ENCODE data around the gene TPH2.

TPH2 gene

GRCh38 chr12:72075401-72075800 is 136.8 kb downstream of the TPH2 start:
- Histone ChIP-seq H3K27me3 (ENCODE audit: control insufficient read depth in 1 of 2, insufficient read depth in 2 of 2, low read length in 2 of 2) (no peaks in the 10 kb centered on the region), H3K4me1 (ENCODE audit: insufficient read depth, low read length) (no peaks in the 10 kb centered on the region), H3K9me3 (ENCODE audit: low read length) (no peaks in the 10 kb centered on the region), H3K9ac (ENCODE audit: low read length) (no peak overlapping the region), H3K36me3 (ENCODE audit: insufficient read depth, low read length) (no peaks in the 10 kb centered on the region), H3K27ac (ENCODE audit: low read depth, low read length) (no peak overlapping the region), H3K4me3 (ENCODE audit: low read depth in 1 of 2, low read length in 2 of 2) (no peak overlapping the region)

GRCh38 chr12:72075891-72076557 is 137.4 kb downstream of the TPH2 start:
- no peaks in the 10 kb centered on the region for H3K36me3 ChIP-seq (ENCODE audit: insufficient read depth, low read length)

GRCh38 chr12:72076558-72076915 is 137.9 kb downstream of the TPH2 start:
- no peaks in the 10 kb centered on the region for H3K9me3 ChIP-seq (ENCODE audit: low read length)
- no peaks in the 10 kb centered on the region for H3K36me3 ChIP-seq (ENCODE audit: insufficient read depth, low read length)
- no peak overlapping the region for H3K4me3 ChIP-seq (ENCODE audit: low read depth in 1 of 2, low read length in 2 of 2)
- H3K27me3 ChIP-seq (ENCODE audit: control insufficient read depth in 1 of 2, insufficient read depth in 2 of 2, low read length in 2 of 2) = no peaks in the 10 kb centered on the region
- H3K4me1 ChIP-seq (ENCODE audit: insufficient read depth, low read length) = no peaks in the 10 kb centered on the region
- no peak overlapping the region for H3K9ac ChIP-seq (ENCODE audit: low read length)
- H3K27ac ChIP-seq (ENCODE audit: low read depth, low read length) = no peak overlapping the region

More at GRCh38 chr12:72075891-72076557, 137.4 kb downstream of the TPH2 start:
- no peak overlapping the region for H3K4me3 ChIP-seq (ENCODE audit: low read depth in 1 of 2, low read length in 2 of 2)
- no peak overlapping the region for H3K27ac ChIP-seq (ENCODE audit: low read depth, low read length)
- H3K4me1 ChIP-seq (ENCODE audit: insufficient read depth, low read length) = no peaks in the 10 kb centered on the region
- no peaks in the 10 kb centered on the region for H3K9me3 ChIP-seq (ENCODE audit: low read length)
- H3K9ac ChIP-seq (ENCODE audit: low read length) = no peak overlapping the region
- H3K27me3 ChIP-seq (ENCODE audit: control insufficient read depth in 1 of 2, insufficient read depth in 2 of 2, low read length in 2 of 2) = no peaks in the 10 kb centered on the region

- Histone ChIP-seq H3K36me3 (ENCODE audit: insufficient read depth, low read length) (no peaks in the 10 kb centered on the region), H3K27ac (ENCODE audit: low read depth, low read length) (no peak overlapping the region), H3K9ac (ENCODE audit: low read length) (no peak overlapping the region), H3K9me3 (ENCODE audit: low read length) (no peaks in the 10 kb centered on the region), H3K27me3 (ENCODE audit: control insufficient read depth in 1 of 2, insufficient read depth in 2 of 2, low read length in 2 of 2) (no peaks in the 10 kb centered on the region), H3K4me3 (ENCODE audit: low read depth in 1 of 2, low read length in 2 of 2) (no peak overlapping the region), H3K4me1 (ENCODE audit: insufficient read depth, low read length) (no peaks in the 10 kb centered on the region)
Observed at GRCh38 chr12:72077111-72077820, 138.6 kb downstream of the TPH2 start.

- Histone ChIP-seq H3K9ac (ENCODE audit: low read length) (no peak overlapping the region), H3K36me3 (ENCODE audit: insufficient read depth, low read length) (no peaks in the 10 kb centered on the region), H3K4me1 (ENCODE audit: insufficient read depth, low read length) (no peaks in the 10 kb centered on the region), H3K4me3 (ENCODE audit: low read depth in 1 of 2, low read length in 2 of 2) (no peak overlapping the region), H3K27ac (ENCODE audit: low read depth, low read length) (no peak overlapping the region), H3K27me3 (ENCODE audit: control insufficient read depth in 1 of 2, insufficient read depth in 2 of 2, low read length in 2 of 2) (no peaks in the 10 kb centered on the region), H3K9me3 (ENCODE audit: low read length) (no peaks in the 10 kb centered on the region)
Observed at GRCh38 chr12:72081777-72082176, 143.1 kb downstream of the TPH2 start.
